NCI-H2227 (cell line): ENCODE measurements around the gene GPR143.
"Not testable (repeated sequence)": the region's sequence is repeated elsewhere in the genome, so short reads cannot be mapped to it uniquely, and the experiment has no call there.

Experiments
- DNase-seq: peaks from one replicate; lab custom pipeline; 2025; ENCODE audit not compliant: unreplicated experiment; lab: John Stamatoyannopoulos, UW

Gene GPR143

GRCh38 chrX:9770319-9770718, 4.7 kb upstream of the GPR143 start:
- no peak for DNase-seq

- not testable (repeated sequence) for DNase-seq
Measured at GRCh38 chrX:9768321-9768839, 2.7 kb upstream of the GPR143 start.

- no peak for DNase-seq
Measured at GRCh38 chrX:9767375-9767774, 1.7 kb upstream of the GPR143 start.

DNA sequence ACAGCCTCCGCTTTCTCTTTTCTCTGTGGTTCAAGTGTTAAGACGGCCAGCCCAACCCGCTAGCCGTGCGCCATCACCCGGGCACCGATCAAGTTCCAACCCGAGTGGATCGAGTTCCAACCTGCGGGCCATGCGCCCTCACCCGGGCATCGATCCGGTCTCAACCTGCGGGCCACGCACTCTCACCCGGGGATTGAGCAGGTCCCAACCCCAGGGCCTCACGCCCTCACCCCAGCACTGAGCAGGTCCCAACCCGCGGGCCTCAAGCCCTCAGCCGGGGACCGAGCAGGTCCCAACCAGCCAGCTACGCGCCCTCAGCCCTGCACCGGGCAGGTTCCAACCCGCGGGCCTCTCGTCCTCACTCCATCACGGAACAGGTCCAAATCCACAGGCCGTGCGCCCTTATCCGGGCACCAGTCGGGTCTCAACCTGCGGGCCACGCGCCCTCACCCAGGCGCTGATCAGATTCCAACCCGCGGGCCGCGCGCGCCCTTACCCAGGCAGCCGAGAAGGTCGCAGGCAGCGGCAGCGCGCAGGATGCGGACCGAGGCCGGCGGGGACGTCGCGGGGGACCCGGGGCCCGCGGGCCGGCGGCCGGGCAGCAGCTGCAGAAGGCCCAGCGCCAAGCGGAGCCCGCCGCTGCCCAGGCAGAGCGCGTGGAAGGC, 443 bp downstream of the GPR143 start:
- no peak for DNase-seq

- peak; percentile 4 for DNase-seq
Measured at GRCh38 chrX:9759337-9759736, 6.3 kb downstream of the GPR143 start.

GRCh38 chrX:9758021-9758638, 7.5 kb downstream of the GPR143 start:
- DNase-seq = no peak

DNA sequence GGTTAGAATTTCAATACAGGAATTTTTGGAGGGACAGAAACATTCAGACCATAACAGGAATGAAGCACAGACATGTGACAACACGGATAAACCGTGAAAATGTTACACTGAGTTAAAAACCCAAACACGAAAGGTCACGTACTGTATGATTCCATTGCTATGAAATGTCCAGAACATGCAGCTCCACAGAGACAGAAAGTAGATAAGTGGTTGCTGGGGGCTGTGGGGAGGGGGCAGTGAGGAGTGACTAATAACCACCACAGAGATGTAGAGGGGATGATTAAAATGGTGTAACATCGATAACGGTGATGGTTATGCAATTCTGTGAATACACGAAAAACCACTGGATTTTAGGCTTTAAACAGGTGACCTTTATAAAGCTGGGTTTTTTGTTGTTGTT, 8.3 kb downstream of the GPR143 start:
- DNase-seq = no peak

- DNase-seq = no peak
Measured at GRCh38 chrX:9749146-9749692, 16.4 kb downstream of the GPR143 start.

DNA sequence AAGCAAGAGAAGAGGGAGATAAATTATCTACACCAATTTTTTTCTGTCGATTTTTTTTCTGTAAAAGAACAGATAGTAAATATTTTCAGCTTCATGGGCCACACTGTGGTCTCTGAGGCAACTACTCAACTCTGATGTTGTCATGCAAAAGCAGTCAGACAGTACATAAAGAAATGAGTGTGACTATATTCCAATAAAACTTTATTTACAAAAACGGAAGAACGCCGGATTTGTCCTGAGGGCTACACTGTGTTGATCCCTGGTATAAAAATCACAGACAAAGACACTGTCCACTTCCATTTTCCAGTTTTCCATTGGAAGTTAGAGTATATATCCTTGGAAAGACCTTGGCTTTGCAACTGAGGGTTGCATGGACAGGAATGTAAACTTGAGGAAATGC, 18.0 kb downstream of the GPR143 start:
- DNase-seq = no peak

GRCh38 chrX:9746148-9746888, 19.3 kb downstream of the GPR143 start:
- DNase-seq = no peak

GRCh38 chrX:9745417-9746115, 20.1 kb downstream of the GPR143 start:
- DNase-seq = no peak

DNA sequence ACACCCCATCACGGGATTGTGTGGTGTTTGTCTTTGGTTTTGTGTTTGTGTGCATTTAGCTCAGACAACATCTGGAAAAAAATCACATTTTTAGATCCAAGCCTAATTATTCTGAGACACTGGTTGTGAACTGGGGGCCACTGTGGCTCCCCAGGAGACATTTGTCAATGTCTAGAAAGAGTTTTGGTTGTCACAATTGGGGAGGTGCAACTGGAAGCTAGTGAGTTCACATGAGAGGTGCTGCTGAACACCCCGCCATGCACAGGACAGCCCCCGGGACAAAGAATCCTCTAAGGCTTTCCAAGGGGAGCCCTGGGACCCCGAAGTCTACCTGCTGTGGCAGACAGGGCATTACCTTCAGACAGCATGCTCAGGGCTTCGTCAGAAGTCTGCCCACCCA, 26.5 kb downstream of the GPR143 start:
- no peak for DNase-seq

- DNase-seq = no peak
Measured at GRCh38 chrX:9738151-9738550, 27.5 kb downstream of the GPR143 start.

- DNase-seq = no peak
Measured at GRCh38 chrX:9737363-9737762, 28.3 kb downstream of the GPR143 start.

- no peak for DNase-seq
Measured at GRCh38 chrX:9730752-9731151, 34.9 kb downstream of the GPR143 start.

DNA sequence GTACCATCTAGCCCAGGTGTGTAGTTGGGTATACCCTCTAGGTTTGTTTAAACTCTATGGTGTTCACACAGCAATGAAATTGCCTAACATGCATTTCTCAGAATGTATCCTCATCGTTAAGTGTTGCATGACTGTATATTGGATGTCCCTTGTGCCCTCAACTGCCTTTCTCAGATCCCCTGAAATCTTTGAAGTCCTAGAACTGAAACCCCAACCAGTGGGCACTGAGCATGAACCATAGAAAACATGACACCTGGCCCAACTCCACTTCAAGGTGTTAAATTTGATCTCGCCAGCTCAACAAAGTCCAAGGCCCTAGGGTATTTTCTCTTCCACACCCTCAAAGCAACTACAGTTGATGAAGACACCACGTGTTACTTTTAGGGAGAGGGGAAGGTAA, 35.6 kb downstream of the GPR143 start:
- no peak for DNase-seq

DNA sequence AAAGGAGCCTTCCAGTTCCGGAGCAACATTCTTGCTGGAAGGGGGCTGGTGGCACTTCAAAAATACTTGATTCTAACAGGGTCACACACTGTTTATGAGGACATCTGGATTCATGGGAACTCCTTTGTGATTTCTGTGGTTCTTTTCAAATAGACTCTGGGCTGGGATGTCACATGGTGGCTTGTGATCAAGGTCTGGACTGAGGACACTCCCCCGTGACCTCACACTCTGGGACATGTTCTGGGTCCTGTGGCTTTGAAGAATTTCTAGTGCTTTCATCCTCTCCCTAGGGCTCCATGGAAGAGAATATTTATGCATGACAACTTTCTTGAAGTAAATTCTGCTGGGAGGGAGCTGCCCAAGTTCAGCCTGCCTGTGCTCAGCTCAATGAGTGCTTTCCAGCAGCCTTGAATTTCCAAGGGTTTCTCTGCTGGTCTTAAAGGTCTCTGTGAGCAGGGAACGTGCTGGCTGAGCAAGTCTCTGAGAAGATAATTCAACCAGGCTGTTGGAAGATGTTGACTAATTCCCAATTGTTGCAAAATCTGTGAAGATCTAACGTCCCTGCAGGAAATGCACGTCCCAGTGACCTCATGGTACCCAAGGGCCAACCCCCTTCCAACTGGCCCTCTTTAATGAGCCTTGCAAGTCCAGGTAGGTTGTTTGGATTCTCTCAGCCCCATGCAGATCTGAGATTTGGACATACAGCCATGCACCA, 36.3 kb downstream of the GPR143 start:
- DNase-seq = no peak

DNA sequence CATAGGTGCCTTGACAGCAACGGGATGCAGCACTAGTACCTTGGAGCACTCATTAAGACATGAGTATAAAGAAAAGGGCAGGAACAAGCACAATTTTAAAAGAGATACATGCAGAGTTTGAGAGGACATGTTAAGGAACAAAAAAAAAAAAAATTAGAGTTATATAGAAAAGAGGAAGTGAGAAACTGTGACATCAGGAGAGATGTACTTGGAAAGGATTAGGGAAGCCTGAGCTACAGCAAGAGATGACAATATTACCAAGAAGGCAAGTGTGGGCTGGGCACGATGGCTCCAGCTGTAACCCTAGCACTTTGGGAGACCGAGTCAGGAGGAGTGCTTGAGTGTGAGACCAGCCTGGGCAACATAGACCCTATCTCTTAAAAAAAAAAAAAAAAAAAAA, 37.4 kb downstream of the GPR143 start:
- no peak for DNase-seq

GRCh38 chrX:9724711-9725110, 40.9 kb downstream of the GPR143 start:
- no peak for DNase-seq

GRCh38 chrX:9717376-9717775, 48.3 kb downstream of the GPR143 start:
- no peak for DNase-seq

DNA sequence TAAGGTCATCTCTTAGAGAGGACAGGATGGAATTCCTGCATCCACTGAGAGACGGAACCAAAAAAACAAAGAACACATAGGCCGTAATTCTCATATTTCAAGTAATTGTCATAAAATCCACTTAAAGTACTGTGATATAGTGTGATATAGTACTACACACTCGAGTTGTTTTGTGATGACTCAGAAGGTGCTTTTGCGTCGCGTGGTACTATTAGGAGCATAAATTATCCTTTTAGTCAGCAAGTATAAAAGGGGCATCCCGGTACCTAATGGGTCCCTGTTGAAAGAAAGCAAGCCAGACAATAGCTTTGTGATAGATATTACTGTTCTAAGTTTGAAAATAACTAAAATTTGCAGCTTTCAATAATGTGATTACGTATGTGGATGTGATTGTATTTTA, 55.3 kb downstream of the GPR143 start:
- no peak for DNase-seq
